Stimulated activated CD4-positive, alpha-beta T cell treated with anti-CD3 and anti-CD28 coated beads, Interleukin-1b, Interleukin-23, amount 100 ng/mL, for 4 hours (primary cell): Measurements from ENCODE around the gene EMILIN2.

Experiments
- DNase-seq, 2 donors: peaks; one replicate each; pipeline ENCODE4 v3.0.0-alpha.2; 2020; ENCODE audit warnings: low read depth in 2 of 2

The EMILIN2 gene

DNA sequence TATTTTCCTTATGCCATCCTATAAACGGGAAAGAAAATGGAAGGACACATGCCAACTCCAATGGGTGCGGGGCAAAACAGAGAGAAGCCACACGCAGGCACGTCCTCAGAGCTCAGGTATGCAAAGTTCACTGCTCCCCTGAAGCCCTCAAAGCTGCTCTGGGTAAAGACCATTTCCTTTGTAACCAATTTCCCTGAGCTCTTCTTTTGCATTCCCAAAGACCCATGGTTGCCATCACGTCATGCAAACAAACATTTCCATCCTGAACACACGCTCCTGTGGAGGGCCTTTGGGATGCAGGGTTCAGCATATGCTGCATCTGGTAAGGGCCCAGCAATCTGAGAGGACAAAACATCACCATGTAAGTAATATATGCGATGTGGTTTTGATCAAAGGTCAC is 69.4 kb downstream of the EMILIN2 start:
- no peak for DNase-seq

DNA sequence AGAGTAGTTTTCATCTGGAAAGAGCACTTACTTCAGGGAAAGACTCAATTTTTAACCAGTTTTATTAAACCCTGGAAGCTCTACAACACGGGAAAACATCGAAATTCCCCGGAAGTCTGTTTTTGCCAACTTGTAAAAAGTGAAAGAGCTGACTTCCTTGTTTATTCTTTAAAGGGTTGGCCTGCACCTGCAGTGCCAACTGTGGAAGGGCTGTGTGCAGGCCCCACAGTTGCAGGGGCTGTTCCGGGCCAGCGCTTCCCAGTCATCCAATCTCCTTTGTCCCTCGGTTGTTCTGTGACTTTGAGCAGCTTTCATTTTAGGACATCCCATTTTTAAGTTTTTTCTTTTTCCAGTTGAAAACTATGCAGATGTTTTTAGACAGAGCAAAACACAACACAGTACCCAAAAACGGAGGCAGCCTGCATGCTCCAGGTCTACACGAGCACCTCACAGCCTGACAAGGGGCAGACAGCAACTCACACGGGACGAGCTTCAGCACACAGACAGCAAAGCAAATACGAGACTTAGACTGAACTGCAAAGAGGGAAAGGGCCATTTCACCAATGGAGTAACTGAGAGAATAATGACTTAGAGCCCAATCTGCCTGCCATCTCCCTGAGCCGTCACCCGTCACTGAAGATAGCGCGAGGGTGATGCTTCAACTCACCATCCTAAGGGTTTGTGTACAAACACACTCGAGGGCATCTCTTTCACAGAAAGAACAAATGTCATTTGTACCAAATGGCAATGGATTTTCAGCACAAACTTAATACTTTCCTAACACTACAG is 70.6 kb downstream of the EMILIN2 start:
- no peak for DNase-seq

- DNase-seq = no peak
Observed at GRCh38 chr18:2918761-2919550, 72.2 kb downstream of the EMILIN2 start.

DNA sequence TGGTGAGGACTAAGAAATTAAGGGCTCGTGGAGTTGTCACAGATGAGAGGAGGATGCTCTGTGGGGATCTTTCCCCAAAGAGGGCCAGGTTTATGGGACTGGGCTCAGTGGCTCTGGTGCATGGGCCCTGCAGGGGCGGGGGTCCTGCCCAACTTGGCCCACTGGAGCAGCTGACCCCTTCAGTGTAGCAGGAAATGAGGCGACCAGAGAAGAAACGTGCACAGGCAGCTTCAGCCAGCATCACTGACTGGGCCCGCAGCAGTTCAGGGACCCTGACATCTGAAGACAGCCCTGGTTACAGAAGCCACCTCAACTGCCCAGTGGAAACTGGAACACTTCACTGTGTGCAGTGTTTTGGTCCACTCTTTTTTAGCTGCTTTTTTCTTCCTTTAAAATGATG is 72.8 kb downstream of the EMILIN2 start:
- no peak for DNase-seq

DNA sequence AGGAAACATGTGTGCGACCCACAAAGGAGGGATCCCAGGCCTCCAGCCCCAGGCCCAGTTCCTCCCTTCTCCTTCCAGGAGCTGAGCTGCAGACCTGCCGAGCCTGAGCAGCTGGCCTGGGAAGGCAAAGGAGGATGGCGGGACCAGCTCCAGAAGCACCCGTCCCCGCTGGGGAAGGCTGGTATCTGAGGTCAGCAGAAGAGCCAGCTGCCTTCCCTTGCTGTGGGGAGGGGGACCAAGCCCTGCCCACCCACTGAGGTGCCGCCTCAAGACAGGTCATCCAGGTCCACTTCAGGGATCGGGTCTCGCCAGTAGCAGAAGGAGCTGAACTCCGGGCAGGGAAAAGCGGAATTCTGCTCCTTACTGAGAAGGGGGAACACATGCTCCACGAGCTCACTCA is 73.2 kb downstream of the EMILIN2 start:
- DNase-seq = no peak

DNA sequence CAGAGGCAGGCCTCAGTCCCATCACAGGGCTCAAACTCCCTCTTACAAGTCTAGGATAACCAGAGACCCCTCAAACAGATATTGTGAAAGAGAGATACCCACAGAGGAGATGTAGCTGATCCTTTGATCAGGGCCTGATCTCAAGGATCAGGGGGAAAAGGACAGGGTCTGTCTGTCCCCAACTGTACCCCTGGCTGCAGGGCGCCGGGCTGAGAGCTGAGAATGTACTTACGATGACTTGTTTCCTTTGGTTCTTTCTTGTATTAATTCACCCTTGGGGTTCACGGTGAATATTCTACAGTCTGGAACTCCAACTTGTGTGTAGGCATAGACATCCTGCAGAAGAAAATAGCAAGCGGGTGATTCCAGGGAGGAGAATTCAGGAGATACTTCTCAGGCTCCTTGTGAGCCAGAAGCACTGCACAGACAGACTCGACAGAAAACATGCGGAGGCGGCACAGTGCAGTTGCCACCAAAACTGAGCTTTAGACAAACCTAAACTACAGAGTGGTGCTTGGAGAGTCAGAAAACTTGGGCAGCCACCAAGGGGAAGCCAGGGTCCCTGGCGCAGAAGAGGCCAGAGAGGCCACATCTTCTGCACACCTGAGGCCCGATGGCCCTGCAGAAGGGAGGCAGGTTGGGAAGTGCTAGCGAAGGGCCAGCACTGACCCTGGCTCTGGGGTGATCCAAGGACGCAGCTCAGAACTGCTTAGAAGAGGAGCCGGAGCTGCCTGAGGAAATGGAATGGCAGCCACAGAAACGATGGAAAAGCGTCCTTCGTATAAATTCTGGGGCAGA is 73.9 kb downstream of the EMILIN2 start:
- DNase-seq = no peak

DNA sequence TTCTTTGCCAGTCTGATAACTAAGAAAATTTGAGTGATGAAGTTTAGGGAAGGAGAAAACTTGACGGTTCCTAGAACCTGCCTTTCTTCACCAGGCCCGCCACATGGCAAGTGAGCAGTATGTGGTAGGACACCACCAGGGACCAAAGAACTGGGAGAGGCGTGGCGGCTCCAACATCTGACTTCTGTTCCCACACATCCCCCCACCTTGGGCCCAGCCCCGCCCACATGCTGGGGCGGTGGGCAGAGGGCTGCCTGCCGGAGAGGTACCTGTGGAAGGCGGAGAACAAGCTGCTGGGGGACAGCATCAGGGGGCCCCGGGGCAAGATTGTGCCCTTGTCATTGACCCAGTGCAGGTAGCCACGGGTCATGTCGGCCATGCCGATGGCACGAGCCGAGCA is 75.0 kb downstream of the EMILIN2 start:
- DNase-seq = no peak

- DNase-seq = no peak
Observed at GRCh38 chr18:2923464-2923863, 76.7 kb downstream of the EMILIN2 start.

DNA sequence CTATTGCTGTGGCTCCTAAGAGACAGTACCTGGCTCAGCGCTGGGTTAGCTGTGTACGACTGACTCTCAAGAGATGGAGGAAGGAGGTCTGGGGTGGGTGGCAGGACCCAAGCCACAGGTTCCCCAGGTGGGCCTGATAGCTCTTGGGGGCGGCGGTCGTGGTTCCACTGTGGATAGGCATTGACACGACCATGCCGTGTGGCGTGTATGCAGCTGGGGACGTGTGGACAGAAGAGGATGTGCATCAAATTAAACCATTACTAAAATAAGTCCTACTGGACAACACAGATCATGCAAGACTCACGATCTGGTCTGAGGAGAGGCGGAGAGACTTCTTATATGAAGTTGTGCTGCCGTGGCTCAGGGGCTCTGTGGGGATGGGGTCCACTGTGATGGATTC is 78.1 kb downstream of the EMILIN2 start:
- DNase-seq = no peak

DNA sequence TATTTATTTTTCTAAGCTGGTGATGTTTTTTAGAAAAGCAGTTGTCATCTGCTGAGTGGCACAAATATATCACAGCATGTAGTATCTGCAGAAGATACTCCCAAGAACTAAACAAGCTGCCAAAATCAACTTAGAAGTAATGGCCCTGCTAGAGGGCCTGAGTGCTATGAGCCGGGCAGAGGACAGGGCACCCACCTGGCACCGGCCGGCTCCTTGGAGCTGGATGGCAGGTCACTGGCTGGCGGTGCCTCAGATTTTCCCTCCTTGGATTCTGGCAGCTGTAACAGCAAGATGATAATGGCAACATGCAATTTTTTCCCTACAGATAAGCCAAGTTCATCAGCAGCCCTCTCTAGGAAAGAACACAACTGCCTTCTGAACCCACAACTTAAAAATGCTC is 79.7 kb downstream of the EMILIN2 start:
- no peak for DNase-seq

DNA sequence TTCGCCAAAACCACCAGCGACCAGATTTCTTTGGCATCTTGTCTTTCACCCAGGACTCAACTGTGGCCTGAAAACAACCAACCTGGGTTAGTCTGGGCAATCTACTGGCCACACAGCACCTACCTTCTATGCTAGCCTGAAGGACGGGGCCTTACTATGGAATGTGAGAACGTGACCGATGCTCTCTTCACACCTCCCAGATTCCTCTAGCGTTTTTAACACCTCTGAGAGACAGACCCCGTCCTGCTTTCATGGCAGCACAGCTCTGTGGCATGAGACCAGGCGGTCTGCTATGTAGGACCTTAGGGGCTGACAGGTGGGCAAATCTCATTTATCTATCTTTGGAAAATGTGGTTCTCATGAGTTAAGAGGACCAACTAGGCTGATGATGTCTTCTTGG is 80.9 kb downstream of the EMILIN2 start:
- no peak for DNase-seq

- peak in 1 of 2 donors; percentile 49 for DNase-seq
Observed at GRCh38 chr18:2932247-2933181, 85.7 kb downstream of the EMILIN2 start.

DNA sequence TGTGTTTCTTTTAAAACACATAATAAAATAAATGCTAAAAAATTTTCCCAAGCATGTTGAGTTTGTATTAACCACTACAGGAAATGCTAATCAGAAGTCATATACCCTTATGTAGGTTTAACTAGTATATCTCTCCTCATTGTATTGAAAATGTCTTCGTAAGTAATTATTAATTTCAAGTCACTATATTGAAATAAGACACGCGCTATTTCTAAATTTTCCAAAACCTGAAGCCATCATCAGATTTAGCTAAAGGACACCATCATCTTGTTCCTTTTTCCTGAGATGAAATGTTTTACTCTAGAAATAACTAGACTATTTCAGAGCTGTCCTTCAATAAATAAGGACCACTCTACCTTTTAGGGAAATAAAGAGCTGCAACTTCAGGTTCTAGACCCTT is 87.2 kb downstream of the EMILIN2 start:
- DNase-seq = no peak

- no peak for DNase-seq
Observed at GRCh38 chr18:2935438-2936192, 88.8 kb downstream of the EMILIN2 start.

DNA sequence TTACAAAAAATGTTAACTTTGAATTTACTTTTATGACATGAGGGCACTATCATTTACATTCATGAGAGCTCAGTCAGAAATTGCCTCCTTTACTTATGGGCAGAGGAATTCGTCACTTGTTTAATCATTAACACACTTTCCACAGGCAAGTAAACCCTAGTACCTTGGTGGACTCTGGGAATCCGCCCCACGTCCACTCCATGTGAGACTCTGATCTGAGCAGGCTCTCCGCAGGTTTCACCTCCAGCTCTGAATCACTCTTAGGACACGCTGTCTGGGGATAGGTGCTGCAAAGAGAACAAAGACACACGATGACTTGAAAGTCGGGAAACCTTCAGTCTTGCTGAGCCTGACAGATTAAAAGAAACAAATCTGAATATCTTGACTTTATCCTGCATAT is 92.5 kb downstream of the EMILIN2 start:
- DNase-seq = no peak

- DNase-seq = no peak
Observed at GRCh38 chr18:2948038-2948437, 101.2 kb downstream of the EMILIN2 start.

DNA sequence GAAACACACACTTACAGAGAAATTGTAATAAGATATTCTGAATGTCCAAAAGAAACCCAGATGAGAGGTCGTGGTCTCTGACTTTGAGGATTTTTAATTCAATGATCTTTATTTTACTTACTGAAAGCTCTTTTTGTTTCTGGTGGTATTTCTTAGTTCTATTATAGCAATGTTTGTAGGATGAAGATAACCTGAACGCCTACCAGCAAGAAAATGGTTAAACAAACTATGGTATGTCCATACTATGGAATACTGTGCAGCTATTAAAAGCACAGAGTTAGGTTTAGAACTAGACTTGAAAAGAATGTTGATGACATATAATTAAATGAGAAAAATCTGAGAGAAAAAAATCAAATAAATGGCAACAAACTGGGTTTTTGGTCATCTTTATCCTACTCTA is 105.8 kb downstream of the EMILIN2 start:
- DNase-seq = no peak

DNA sequence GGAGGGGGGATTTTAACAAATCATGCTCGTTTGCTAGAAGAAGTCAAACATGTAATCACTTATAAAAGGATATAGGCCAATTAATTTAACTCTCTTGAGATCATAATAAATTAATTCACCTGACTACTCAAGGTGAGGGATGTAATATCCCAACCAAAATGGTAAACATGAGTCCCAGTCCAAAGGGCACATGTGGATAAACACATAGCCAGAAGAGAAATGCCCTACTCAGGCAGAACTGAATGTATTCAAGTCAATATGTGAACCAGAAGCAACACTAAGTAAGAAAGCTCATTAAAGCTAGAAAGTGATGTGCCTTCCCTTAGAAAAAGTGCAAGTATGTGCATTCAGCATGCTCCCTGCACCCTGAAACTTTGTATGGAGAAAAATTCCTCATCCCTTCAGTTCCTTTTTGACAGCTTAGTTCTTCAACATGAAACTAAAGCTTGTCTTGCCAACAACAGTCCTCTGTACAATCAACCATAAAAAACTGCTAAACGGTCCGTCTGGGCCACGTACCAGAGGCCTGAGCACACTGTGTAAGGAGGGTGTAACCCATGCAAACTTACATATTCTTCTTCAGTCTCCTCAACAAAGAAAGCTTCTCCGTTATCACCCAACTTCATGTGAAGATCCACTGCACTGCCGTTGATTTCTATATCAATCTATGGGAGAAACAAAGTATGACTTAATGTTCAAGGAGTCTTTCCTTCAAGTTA is 107.3 kb downstream of the EMILIN2 start:
- DNase-seq = no peak

GRCh38 chr18:2954869-2955645 is 108.3 kb downstream of the EMILIN2 start:
- no peak for DNase-seq
